ENCODE measurements around the gene NXPE4. TPM values are rescaled to one million over a fixed set of nuclear protein-coding genes. Genes with fewer than 3 reads are reported as not detected.

NXPE4 gene
- total and polyA plus RNA-seq, 2 donors (not counting 3 experiments of a cell fraction or from before 2014, with no cell fraction given), result not detected

DNA sequence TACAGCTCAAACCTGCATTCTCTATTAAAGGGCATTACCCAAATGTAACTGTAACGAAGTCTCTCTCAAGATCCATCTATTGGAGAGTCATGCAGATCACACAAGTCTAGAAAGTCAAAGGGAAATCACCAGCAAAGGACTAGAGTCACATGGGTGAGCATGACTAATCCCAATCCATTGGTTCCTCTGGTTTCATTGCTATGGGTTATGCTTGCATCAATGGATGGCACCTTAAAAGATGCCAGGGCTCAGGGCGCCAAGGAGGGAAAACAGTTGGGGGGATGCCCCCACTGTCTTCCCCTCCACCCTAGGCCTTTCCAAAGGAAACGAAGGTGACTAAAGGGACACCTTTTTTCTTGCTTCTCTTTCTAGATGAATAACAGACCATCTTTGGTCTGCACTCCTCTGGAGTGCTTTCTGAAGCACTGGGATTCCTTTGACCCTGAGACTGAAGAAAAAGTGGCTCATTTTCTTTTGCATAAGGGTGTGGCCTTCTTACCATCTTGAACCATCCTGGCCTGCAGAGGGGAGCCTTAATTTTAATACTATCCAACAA lies 8.1 kb downstream of the NXPE4 start:
- Histone ChIP-seq H3K9me1 (replicated peaks; ENCODE audit: control insufficient read depth, extremely low read depth, insufficient read depth, low read length) (no peaks in the 10 kb centered on the region), H3K4me3 (replicated peaks in 1 of 3; ENCODE audit: insufficient read depth in 1 of 3, low read depth in 1 of 3, low read length in 3 of 3) (no peak overlapping the region), H3K79me2 (ENCODE audit: control insufficient read depth, insufficient read depth, low read length) (no peaks in the 10 kb centered on the region), H2AFZ (ENCODE audit: low read depth, low read length) (no peak overlapping the region), H3K27me3 (ENCODE audit: control insufficient read depth in 2 of 2, insufficient read depth in 2 of 2, low read length in 2 of 2) (no peaks in the 10 kb centered on the region), H4K20me1 (replicated peaks; ENCODE audit: control insufficient read depth, extremely low read depth, insufficient read depth, low read length) (no peaks in the 10 kb centered on the region), H3K27ac (ENCODE audit: insufficient read depth, low read depth, low read length) (no peak overlapping the region), H3K36me3 (ENCODE audit: control insufficient read depth in 2 of 2, extremely low read depth in 1 of 2, insufficient read depth in 2 of 2, low read length in 2 of 2) (no peaks in the 10 kb centered on the region), H3K9ac (replicated peaks; ENCODE audit: extremely low read depth, insufficient read depth, low read length) (no peak overlapping the region), H3K9me3 (replicated peaks; ENCODE audit: control insufficient read depth, insufficient read depth, low read length) (peaks cover 2% of the 10 kb centered on the region), H3K4me1 (ENCODE audit: control insufficient read depth, extremely low read depth, insufficient read depth, low read length) (no peaks in the 10 kb centered on the region), H3K4me2 (ENCODE audit: insufficient read depth, low read length) (no peak overlapping the region)
- TF ChIP-seq FOS (IDR thresholded peaks at IDR 0.05; ENCODE audit: borderline replicate concordance, insufficient read depth, low read length) (no peak), POLR2A (IDR thresholded peaks at IDR 0.05; ENCODE audit: low read depth, low read length) (no peak), GATA2 (IDR thresholded peaks at IDR 0.05; ENCODE audit: insufficient read depth, insufficient read length, low read depth, low read length) (no peak), JUN (IDR thresholded peaks at IDR 0.05; ENCODE audit: borderline replicate concordance, insufficient read depth, insufficient read length, low read depth) (no peak), MYC (IDR thresholded peaks at IDR 0.05; ENCODE audit: low read depth, low read length) (no peak), POLR2AphosphoS5 (IDR thresholded peaks at IDR 0.05; ENCODE audit: insufficient read depth, low read depth, low read length) (no peak), EZH2 (IDR thresholded peaks at IDR 0.05; ENCODE audit: borderline replicate concordance, low read depth, low read length, severe bottlenecking) (no peak)
- TF ChIP-seq, protein P1, sequence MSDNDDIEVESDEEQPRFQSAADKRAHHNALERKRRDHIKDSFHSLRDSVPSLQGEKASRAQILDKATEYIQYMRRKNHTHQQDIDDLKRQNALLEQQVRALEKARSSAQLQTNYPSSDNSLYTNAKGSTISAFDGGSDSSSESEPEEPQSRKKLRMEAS (IDR thresholded peaks at IDR 0.05; ENCODE audit: insufficient read depth, insufficient read length), result no peak
- TF ChIP-seq, protein P2, sequence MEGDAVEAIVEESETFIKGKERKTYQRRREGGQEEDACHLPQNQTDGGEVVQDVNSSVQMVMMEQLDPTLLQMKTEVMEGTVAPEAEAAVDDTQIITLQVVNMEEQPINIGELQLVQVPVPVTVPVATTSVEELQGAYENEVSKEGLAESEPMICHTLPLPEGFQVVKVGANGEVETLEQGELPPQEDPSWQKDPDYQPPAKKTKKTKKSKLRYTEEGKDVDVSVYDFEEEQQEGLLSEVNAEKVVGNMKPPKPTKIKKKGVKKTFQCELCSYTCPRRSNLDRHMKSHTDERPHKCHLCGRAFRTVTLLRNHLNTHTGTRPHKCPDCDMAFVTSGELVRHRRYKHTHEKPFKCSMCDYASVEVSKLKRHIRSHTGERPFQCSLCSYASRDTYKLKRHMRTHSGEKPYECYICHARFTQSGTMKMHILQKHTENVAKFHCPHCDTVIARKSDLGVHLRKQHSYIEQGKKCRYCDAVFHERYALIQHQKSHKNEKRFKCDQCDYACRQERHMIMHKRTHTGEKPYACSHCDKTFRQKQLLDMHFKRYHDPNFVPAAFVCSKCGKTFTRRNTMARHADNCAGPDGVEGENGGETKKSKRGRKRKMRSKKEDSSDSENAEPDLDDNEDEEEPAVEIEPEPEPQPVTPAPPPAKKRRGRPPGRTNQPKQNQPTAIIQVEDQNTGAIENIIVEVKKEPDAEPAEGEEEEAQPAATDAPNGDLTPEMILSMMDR (IDR thresholded peaks at IDR 0.05; ENCODE audit: extremely low read depth in 1 of 2, insufficient read depth in 1 of 2, low read depth in 1 of 2, low read length in 2 of 2), result no peak
- DNase-seq (ENCODE audit: low read depth, low spot score), result no peak
- ChIA-PET CTCF (interaction anchor here (0.7 to 2.0 kb wide), 3 partner anchors 147 to 278 kb away, joined by 3 to 7 read pairs (median 3); no protein-coding TSS in a partner anchor), POLR2A (no interaction called here)
- intact Hi-C loops (cut with micrococcal nuclease) (loop anchor here (1.0 kb wide), 1 partner anchor 247 kb away; no protein-coding TSS in a partner anchor), dilution Hi-C loops (cut with MboI; ENCODE audit: extremely low pct_ligation_motif_present, low sequenced_read_pairs) (no loop called here)
- FAIRE-seq, result no peak
- BruUV-seq (replicated peaks), result no TSS peak
